ENCODE measurements around the gene VAT1L.
A peak's percentile ranks its signal among the peaks of the same experiment; 100 is the strongest.

VAT1L gene

DNA sequence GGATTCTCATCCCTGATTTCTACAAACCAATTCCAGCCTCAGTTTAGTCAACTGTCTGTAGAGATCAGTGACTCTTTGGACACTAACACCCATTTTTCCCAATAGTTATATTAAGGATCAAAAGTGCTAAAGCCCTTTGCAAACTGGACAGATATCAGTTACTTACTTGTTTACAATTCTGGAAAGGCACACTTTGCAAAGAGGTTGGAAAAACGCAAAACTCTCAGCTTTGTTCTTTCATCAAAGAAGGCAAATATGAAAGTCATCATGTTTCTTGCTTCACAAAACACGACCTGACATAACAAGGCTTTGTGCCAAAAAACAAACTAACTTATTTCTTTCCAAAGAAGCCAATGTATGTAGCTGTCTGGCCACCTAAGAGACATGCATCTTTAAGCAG, 26.1 kb upstream of the VAT1L start:
- peak; percentile 22 for DNase-seq (ENCODE audit: low read depth)
- no peak overlapping the region for H3K4me3 ChIP-seq (ENCODE audit: low read depth, low read length)
- TF ChIP-seq, protein P1, sequence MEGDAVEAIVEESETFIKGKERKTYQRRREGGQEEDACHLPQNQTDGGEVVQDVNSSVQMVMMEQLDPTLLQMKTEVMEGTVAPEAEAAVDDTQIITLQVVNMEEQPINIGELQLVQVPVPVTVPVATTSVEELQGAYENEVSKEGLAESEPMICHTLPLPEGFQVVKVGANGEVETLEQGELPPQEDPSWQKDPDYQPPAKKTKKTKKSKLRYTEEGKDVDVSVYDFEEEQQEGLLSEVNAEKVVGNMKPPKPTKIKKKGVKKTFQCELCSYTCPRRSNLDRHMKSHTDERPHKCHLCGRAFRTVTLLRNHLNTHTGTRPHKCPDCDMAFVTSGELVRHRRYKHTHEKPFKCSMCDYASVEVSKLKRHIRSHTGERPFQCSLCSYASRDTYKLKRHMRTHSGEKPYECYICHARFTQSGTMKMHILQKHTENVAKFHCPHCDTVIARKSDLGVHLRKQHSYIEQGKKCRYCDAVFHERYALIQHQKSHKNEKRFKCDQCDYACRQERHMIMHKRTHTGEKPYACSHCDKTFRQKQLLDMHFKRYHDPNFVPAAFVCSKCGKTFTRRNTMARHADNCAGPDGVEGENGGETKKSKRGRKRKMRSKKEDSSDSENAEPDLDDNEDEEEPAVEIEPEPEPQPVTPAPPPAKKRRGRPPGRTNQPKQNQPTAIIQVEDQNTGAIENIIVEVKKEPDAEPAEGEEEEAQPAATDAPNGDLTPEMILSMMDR (conservative IDR thresholded peaks at IDR 0.05; ENCODE audit: low read depth, low read length) = no peak

DNA sequence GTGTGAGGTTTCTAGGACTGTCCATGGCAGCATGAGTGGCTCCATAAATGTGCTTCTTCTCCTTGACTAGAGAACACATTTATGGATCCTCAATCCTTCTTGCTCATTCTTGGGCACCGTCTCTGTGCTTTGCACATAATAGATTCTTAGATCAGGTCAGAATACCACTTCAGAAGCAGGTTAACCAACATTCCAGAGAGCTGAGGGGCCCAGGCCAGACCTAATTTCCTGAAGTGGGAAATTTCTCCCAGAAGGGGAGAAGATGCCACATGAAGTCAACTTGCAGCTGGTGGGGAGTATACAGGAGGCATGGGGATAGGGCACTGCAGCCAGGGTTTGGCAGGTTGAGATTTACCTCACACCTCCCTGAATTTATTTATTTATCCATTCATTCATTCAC, 24.4 kb upstream of the VAT1L start:
- DNase-seq (ENCODE audit: low read depth) = no peak
- TF ChIP-seq, protein P1 (conservative IDR thresholded peaks at IDR 0.05; ENCODE audit: low read depth, low read length) = no peak
- no peak overlapping the region for H3K4me3 ChIP-seq (ENCODE audit: low read depth, low read length)

DNA sequence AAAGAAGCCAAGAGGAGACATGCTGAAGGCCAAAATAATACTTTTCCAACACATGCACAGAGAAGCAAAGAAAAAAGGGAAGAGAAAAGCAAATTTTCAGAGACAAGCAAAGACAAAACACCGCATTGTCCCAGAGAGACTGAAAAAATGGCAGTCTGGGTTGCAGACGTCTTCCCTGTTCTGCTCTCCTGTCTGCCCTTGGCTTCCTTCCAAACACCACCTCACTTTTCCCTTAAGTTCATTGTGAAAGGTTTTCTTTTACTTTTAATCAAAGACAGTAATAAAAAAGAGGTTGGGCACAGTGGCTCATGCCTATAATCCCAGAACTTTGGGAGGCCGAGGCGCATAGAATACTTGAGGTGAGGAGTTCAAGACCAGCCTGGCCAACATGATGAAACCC, 21.2 kb upstream of the VAT1L start:
- no peak for DNase-seq (ENCODE audit: low read depth)
- TF ChIP-seq, protein P1 (conservative IDR thresholded peaks at IDR 0.05; ENCODE audit: low read depth, low read length) = no peak
- no peak overlapping the region for H3K4me3 ChIP-seq (ENCODE audit: low read depth, low read length)

DNA sequence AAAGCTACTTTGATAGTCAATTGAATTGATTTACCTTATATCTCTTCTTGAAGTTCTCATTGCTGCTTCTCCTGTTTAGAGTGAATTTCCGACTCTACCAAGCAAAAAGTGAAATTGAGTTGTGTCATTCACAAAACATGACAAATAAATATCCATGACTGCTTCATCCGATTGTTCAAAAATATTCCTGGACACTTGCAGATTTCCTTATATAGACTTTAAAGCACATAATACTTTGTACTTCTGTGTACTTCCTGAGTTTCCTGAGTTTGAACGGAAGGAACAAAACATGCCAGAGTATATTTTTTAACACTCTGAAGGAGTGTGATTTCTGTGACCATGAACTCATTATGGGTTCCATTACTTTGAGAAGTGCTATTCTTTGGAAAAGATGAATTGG, 20.5 kb upstream of the VAT1L start:
- no peak overlapping the region for H3K4me3 ChIP-seq (ENCODE audit: low read depth, low read length)
- no peak for DNase-seq (ENCODE audit: low read depth)
- TF ChIP-seq, protein P1 (conservative IDR thresholded peaks at IDR 0.05; ENCODE audit: low read depth, low read length) = no peak

DNA sequence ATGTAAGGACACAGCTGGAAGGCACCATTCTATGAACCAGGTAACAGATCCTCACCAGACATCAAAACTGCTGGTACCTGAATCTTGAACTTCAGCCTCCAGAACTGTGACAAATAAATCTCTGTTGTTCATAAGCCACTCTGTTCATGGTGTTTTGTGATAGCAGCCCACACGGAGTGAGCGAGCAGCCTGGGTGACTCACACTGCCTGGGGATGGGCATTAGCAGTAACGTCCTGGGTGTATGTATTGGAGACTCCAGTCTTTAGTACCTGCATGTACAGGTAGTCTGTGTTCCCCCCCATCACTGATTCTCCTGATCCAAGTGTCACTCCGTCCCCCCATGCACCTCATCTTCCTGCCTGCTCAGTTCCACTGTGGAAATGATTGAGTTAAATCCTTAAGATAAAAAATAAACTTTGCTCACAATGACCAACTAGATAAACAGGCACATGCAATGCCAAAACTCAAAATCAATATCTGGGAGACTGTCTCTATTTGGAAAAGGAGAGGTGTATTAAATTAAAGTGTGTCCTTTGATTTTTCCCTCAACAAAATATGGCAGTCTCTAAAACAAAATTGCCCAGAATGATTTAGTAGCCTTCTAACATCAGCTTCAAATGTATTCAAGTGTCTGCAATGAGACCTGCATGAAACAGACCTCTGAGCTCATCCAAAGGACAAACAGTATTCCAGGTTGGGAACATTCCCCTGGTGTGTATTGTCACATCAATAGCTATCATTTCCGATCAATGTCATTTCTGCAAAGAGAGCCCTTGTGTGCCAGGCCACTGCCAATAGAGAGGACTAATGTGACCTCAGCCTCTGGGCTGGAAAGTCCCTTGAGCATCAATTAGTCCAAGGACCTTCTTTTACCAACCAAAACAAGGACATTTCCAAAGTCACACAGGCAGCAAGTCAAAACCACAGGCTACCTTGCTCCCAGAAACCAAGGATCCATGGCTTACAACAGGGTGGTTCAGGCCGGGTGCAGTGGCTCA, 12.2 kb upstream of the VAT1L start:
- H3K4me3 ChIP-seq (ENCODE audit: low read depth, low read length) = no peak overlapping the region
- peak; percentile 37 for DNase-seq (ENCODE audit: low read depth)
- TF ChIP-seq, protein P1 (conservative IDR thresholded peaks at IDR 0.05; ENCODE audit: low read depth, low read length) = no peak

DNA sequence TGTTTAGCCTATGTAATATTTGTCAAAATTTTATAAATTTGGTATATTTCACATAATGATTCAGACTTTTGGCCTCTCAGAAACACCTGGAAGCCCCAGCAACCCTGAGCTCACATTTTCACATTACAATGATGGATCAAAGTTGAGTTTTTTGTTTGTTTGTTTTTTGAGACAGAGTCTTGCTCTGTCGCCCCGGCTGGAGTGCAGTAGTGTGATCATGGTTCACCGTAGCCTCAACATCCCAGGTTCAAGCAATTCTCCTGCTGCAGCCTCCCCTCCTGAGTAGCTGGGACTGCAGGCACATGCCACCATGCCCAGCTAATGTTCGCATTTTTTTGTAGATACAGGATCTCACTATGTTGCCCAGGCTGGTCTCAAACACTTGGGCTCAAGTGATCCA, 10.6 kb upstream of the VAT1L start:
- TF ChIP-seq, protein P1 (conservative IDR thresholded peaks at IDR 0.05; ENCODE audit: low read depth, low read length) = no peak
- no peak for DNase-seq (ENCODE audit: low read depth)
- no peak overlapping the region for H3K4me3 ChIP-seq (ENCODE audit: low read depth, low read length)

Measured in choroid plexus epithelial cell (primary cell).